Measurements from ENCODE around the gene SUMO2.

SUMO2 gene

GRCh38 chr17:75199886-75200618 is 17.3 kb upstream of the SUMO2 start (continued):
- TF ChIP-seq ZNF529 (tag by site-specific recombination; IDR thresholded peaks at IDR 0.05; ENCODE audit: insufficient replicate concordance): no peak
- no peak for TF ChIP-seq TCF7L2 (IDR thresholded peaks at IDR 0.05; ENCODE audit: borderline replicate concordance, low read depth, low read length)
- no peak for TF ChIP-seq ZNF366 (tag by site-specific recombination; conservative IDR thresholded peaks at IDR 0.05)

- TF ChIP-seq OSR2 (tag by site-specific recombination; IDR thresholded peaks at IDR 0.05) (peak; percentile 12; the same call in 1 of the 2 replicates), ZNF362 (tag by site-specific recombination; IDR thresholded peaks at IDR 0.05) (peak; percentile 77), ZNF626 (tag by site-specific recombination; IDR thresholded peaks at IDR 0.05) (no peak), ZSCAN4 (tag by site-specific recombination; IDR thresholded peaks at IDR 0.05) (peak; percentile 35; the same call in 1 of the 2 replicates), ZBTB6 (tag by site-specific recombination; IDR thresholded peaks at IDR 0.05) (no peak)
- Histone ChIP-seq H3K4me1 (ENCODE audit: control insufficient read depth, insufficient read depth, low read length) (no peaks in the 10 kb centered on the region), H3K9me3 (ENCODE audit: control insufficient read depth, insufficient read depth, low read depth, low read length) (no peaks in the 10 kb centered on the region), H3K36me3 (ENCODE audit: control insufficient read depth in 2 of 2, insufficient read depth in 1 of 2, low read length in 2 of 2) (no peaks in the 10 kb centered on the region), H3K4me3 (ENCODE audit: low read depth, low read length) (no peak overlapping the region), H3K27ac (ENCODE audit: extremely low read depth, low read depth, low read length) (no peak overlapping the region)
- ChIA-PET CTCF (no interaction called here), POLR2A (no interaction called here)
Observed at GRCh38 chr17:75194879-75195278, 12.1 kb upstream of the SUMO2 start.

GRCh38 chr17:75191584-75191983 is 8.8 kb upstream of the SUMO2 start:
- Histone ChIP-seq H3K4me1 (ENCODE audit: control insufficient read depth, insufficient read depth, low read length) (no peaks in the 10 kb centered on the region), H3K9me3 (ENCODE audit: control insufficient read depth, insufficient read depth, low read depth, low read length) (no peaks in the 10 kb centered on the region), H3K36me3 (ENCODE audit: control insufficient read depth in 2 of 2, insufficient read depth in 1 of 2, low read length in 2 of 2) (no peaks in the 10 kb centered on the region), H3K4me3 (ENCODE audit: low read depth, low read length) (no peak overlapping the region), H3K27ac (ENCODE audit: extremely low read depth, low read depth, low read length) (no peak overlapping the region)
- ChIA-PET POLR2A (interaction anchor here (0.7 to 1.4 kb wide), 3 partner anchors 9 to 39 kb away, joined by 3 to 7 read pairs (median 6); partner anchors contain the start of genes JPT1 and SUMO2), CTCF (interaction anchor here (0.6 to 2.7 kb wide), 5 partner anchors 9 to 131 kb away, joined by 3 to 25 read pairs (median 6); no protein-coding TSS in a partner anchor)
- TF ChIP-seq MYNN (tag by site-specific recombination; IDR thresholded peaks at IDR 0.05; ENCODE audit: borderline replicate concordance) (no peak), ZNF639 (tag by site-specific recombination; IDR thresholded peaks at IDR 0.05) (0 out of 2 replicates have a peak, but pooled peaks have one; percentile 45), ZNF112 (tag by site-specific recombination; IDR thresholded peaks at IDR 0.05) (no peak), SP7 (tag by site-specific recombination; IDR thresholded peaks at IDR 0.05) (no peak; the same call in 1 of the 2 replicates), MZF1 (tag by site-specific recombination; IDR thresholded peaks at IDR 0.05; ENCODE audit: borderline replicate concordance) (no peak), ZNF629 (tag by site-specific recombination; IDR thresholded peaks at IDR 0.05) (peak; percentile 63), PRDM1 (tag by site-specific recombination; IDR thresholded peaks at IDR 0.05) (peak; percentile 35; the same call in 1 of the 2 replicates), ZNF18 (tag by site-specific recombination; IDR thresholded peaks at IDR 0.05) (0 out of 2 replicates have a peak, but pooled peaks have one; percentile 20), SP2 (tag by site-specific recombination; IDR thresholded peaks at IDR 0.05) (no peak), PRDM2 (tag by site-specific recombination; IDR thresholded peaks at IDR 0.05; ENCODE audit: borderline replicate concordance) (no peak), SETDB1 (IDR thresholded peaks at IDR 0.05; ENCODE audit: insufficient read length, low read length) (no peak)
